ENCODE results near the gene IFT43. TPM values are rescaled to one million over a fixed set of nuclear protein-coding genes. Genes with fewer than 3 reads are reported as not detected.

IFT43 gene
- total and polyA plus RNA-seq, 9 donors = 14.2 to 48.8 (median 30.2) TPM

DNA sequence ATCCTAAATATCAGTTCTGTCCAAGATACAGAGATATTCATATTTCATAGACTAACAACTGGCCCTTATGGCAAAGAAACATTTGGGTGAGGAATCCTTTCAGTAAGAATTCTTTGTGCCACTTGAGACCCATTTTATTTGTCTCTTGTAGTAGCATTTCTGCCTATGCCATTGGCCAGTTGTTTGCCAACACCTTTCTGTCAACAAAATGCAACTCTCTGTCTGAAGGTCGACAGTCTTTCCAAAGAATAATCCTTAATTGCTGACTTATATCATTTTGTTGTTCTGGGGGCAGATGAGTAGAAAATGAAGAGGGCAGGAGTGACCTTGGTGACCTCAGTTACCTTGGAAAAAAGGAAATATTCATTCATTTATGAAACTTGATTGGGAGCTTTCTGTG is 10.9 kb downstream of the IFT43 start:
- Histone ChIP-seq H3K9me3 (no peaks in the 10 kb centered on the region), H3K4me1 (ENCODE audit: insufficient read depth) (peaks cover 2% of the 10 kb centered on the region), H3K27me3 (no peaks in the 10 kb centered on the region), H3K4me3 (no peak overlapping the region), H3K27ac (no peak overlapping the region), H3K36me3 (no peaks in the 10 kb centered on the region)
- no peak for DNase-seq
- no peak for TF ChIP-seq EP300 (IDR thresholded peaks at IDR 0.05)
- intact Hi-C loops (cut with DNase I) = no loop called here
- 81 to 86% (median 82%) methylated on average over 1 of the region's 1 CpG for WGBS, 3 donors

DNA sequence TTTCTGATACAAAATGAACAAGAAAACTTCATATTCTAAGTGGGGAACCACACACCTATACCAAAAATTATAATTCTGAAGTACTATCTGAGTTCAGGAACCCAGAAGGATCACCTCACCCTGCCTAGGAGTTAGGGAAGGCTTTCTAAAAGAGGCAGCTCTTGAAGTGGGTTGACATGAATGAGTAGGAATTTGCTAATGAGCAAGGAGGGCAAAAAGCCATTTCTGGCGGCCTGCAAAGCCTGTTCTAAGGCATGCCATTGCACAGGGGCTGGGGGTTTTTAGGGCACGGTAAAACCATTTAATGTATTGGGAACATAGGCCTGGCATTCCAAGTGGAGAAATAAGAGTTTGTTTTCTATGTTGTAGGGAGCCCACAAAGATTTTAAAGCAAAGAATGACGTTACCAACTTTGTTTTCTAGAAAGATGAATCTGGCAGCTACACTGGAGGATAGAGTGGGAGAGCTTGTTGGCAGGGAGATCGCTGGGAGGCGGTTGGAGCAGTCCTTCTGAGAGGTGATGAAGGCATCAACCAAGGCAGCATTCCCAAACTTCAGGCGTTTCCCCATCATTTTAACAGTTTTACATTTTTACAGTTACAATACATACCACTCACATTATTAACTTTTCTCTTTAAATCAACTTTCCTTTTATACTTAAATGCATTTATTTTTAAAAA is 14.1 kb downstream of the IFT43 start:
- no peaks in the 10 kb centered on the region for H3K9me3 ChIP-seq
- no peak overlapping the region for H3K4me3 ChIP-seq
- no peaks in the 10 kb centered on the region for H3K36me3 ChIP-seq
- peaks cover 2% of the 10 kb centered on the region for H3K4me1 ChIP-seq (ENCODE audit: insufficient read depth)
- no peaks in the 10 kb centered on the region for H3K27me3 ChIP-seq
- intact Hi-C loops (cut with DNase I) = no loop called here
- no peak for DNase-seq
- H3K27ac ChIP-seq = no peak overlapping the region
- TF ChIP-seq, protein P1, sequence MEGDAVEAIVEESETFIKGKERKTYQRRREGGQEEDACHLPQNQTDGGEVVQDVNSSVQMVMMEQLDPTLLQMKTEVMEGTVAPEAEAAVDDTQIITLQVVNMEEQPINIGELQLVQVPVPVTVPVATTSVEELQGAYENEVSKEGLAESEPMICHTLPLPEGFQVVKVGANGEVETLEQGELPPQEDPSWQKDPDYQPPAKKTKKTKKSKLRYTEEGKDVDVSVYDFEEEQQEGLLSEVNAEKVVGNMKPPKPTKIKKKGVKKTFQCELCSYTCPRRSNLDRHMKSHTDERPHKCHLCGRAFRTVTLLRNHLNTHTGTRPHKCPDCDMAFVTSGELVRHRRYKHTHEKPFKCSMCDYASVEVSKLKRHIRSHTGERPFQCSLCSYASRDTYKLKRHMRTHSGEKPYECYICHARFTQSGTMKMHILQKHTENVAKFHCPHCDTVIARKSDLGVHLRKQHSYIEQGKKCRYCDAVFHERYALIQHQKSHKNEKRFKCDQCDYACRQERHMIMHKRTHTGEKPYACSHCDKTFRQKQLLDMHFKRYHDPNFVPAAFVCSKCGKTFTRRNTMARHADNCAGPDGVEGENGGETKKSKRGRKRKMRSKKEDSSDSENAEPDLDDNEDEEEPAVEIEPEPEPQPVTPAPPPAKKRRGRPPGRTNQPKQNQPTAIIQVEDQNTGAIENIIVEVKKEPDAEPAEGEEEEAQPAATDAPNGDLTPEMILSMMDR (IDR thresholded peaks at IDR 0.05) = no peak
- TF ChIP-seq EP300 (IDR thresholded peaks at IDR 0.05) (no peak), POLR2A (IDR thresholded peaks at IDR 0.05) (no peak)
- WGBS, 3 donors = 28 to 61% (median 28%) methylated on average over 6 of the region's 6 CpGs

DNA sequence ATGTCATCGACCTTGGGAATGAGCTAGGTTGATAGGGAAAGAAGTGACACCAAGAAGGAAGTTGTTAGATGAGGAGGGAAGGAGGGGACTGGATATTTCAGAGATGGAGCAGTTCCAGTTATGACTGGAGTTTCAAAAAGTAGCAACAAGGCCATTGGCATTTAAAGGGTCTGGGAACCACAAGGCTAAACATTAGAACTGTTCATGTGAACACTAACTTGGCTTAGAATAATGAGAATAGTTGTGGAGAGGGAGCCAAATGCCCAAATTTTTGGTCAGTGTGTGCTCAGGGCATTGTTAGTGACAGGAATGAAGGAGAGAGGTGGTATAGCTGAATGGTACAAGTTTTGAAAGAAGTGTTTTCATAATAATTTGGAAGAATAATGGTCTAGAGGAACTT is 16.8 kb downstream of the IFT43 start:
- no peak overlapping the region for H3K27ac ChIP-seq
- 89 to 96% (median 95%) methylated on average over 1 of the region's 1 CpG for WGBS, 3 donors
- no peak for DNase-seq
- TF ChIP-seq EP300 (IDR thresholded peaks at IDR 0.05) = no peak
- TF ChIP-seq, protein P1 (IDR thresholded peaks at IDR 0.05) = no peak
- TF ChIP-seq POLR2A (IDR thresholded peaks at IDR 0.05) = no peak
- H3K4me1 ChIP-seq (ENCODE audit: insufficient read depth) = no peaks in the 10 kb centered on the region
- H3K27me3 ChIP-seq = no peaks in the 10 kb centered on the region
- intact Hi-C loops (cut with DNase I) = no loop called here
- no peaks in the 10 kb centered on the region for H3K36me3 ChIP-seq
- no peaks in the 10 kb centered on the region for H3K9me3 ChIP-seq
- no peak overlapping the region for H3K4me3 ChIP-seq

DNA sequence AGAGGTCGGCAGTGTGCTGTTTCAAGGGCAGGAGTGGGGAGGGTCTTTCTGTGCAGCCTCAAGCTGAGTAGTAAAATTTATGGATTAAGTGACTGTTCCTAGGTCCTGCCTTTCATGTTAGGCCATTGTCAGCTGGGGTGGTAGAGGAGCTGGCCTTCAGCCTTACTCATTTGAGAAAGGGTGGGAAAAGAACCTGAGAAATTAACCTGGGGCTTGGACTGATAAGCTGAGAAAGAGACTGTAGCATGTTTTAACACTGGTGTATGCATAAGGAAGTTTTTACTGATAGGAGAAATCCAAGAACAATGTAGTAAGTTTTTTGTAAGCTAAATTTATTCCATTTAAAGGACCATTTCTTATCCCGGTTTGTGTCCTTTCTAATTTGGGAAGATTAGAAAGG is 20.7 kb downstream of the IFT43 start:
- no peak for DNase-seq
- no peaks in the 10 kb centered on the region for H3K9me3 ChIP-seq
- H3K27me3 ChIP-seq = no peaks in the 10 kb centered on the region
- H3K4me1 ChIP-seq (ENCODE audit: insufficient read depth) = no peaks in the 10 kb centered on the region
- H3K4me3 ChIP-seq = no peak overlapping the region
- intact Hi-C loops (cut with DNase I) = no loop called here
- H3K36me3 ChIP-seq = no peaks in the 10 kb centered on the region
- H3K27ac ChIP-seq = no peak overlapping the region
- 74 to 87% (median 81%) methylated on average over 2 of the region's 2 CpGs for WGBS, 3 donors
- TF ChIP-seq EP300 (IDR thresholded peaks at IDR 0.05) = no peak
- no peak for TF ChIP-seq POLR2A (IDR thresholded peaks at IDR 0.05)
- TF ChIP-seq, protein P1 (IDR thresholded peaks at IDR 0.05) = no peak

DNA sequence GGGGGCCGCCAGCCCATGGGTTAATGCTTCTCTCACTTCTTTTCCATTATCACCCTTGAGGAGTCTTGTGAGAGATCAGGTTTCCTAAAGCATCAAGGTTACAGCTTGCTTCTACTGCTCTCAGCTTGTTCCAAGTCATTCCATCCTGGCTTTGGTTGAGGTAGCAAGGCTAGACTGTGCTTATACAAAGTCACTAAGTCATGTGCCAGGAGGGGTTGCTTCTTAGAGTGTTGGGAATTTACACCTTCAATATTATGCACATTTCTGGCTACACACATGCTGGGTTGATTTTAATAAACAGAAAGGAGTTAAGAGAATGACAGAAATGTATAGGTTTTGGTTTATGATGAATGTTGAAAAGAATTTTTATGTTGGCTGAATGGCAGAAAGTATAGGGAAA is 21.8 kb downstream of the IFT43 start:
- DNase-seq = no peak
- H3K4me1 ChIP-seq (ENCODE audit: insufficient read depth) = peaks cover 2% of the 10 kb centered on the region
- 92 to 100% (median 94%) methylated on average over 1 of the region's 1 CpG for WGBS, 3 donors

More for the DNA sequence above, 21.8 kb downstream of the IFT43 start:
- no peak for TF ChIP-seq POLR2A (IDR thresholded peaks at IDR 0.05)
- intact Hi-C loops (cut with DNase I) = no loop called here
- no peak overlapping the region for H3K4me3 ChIP-seq
- H3K27me3 ChIP-seq = no peaks in the 10 kb centered on the region
- H3K9me3 ChIP-seq = no peaks in the 10 kb centered on the region
- no peak overlapping the region for H3K27ac ChIP-seq
- no peaks in the 10 kb centered on the region for H3K36me3 ChIP-seq
